ENCODE measurements around the gene GRIN2A. TPM values are rescaled to one million over a fixed set of nuclear protein-coding genes. Genes with fewer than 3 reads are reported as not detected.

The GRIN2A gene
- total and polyA plus RNA-seq, 2 experiments from 2014 or later = not detected

- TF ChIP-seq EZH2phosphoT487 (IDR thresholded peaks at IDR 0.05; ENCODE audit: insufficient read depth, low read depth) = no peak
- TF ChIP-seq EZH2 (IDR thresholded peaks at IDR 0.05; ENCODE audit: insufficient read depth, poor library complexity, severe bottlenecking) = no peak
- H3K79me2 ChIP-seq (ENCODE audit: insufficient read depth) = no peaks in the 10 kb centered on the region
- H3F3A ChIP-seq (ENCODE audit: insufficient read depth) = no peaks in the 10 kb centered on the region
- no peak overlapping the region for H3K27ac ChIP-seq
- H3K9me2 ChIP-seq (ENCODE audit: insufficient read depth) = no peaks in the 10 kb centered on the region
- H3K9me3 ChIP-seq (ENCODE audit: low read depth) = no peaks in the 10 kb centered on the region
- in situ Hi-C loops (cut with MboI) = no loop called here
- no peak overlapping the region for H3K4me3 ChIP-seq
- no peak overlapping the region for H2AFZ ChIP-seq
- H4K20me1 ChIP-seq (ENCODE audit: insufficient read depth) = no peaks in the 10 kb centered on the region
- no peak overlapping the region for H3K4me2 ChIP-seq (ENCODE audit: unreplicated experiment)
- no peaks in the 10 kb centered on the region for H3K4me1 ChIP-seq (ENCODE audit: insufficient read depth)
- 12 to 17% methylated on average over 7 of the region's 7 CpGs for WGBS, 2 experiments (ENCODE audit: low coverage in 1 of 2, low lambda C conversion rate in 2 of 2, missing lambda C conversion rate in 2 of 2)
- no peak for DNase-seq
- no peak overlapping the region for H3K9ac ChIP-seq
- H3K36me3 ChIP-seq (ENCODE audit: low read depth) = no peaks in the 10 kb centered on the region
- no peaks in the 10 kb centered on the region for H3K27me3 ChIP-seq (replicated peaks; ENCODE audit: insufficient read depth)
These were observed 145.3 kb downstream of the GRIN2A start for GRCh38 chr16:10036956-10037355.

- H3K9me3 ChIP-seq (ENCODE audit: low read depth) = no peaks in the 10 kb centered on the region
- no peak overlapping the region for H3K27ac ChIP-seq
- H3F3A ChIP-seq (ENCODE audit: insufficient read depth) = no peaks in the 10 kb centered on the region
- in situ Hi-C loops (cut with MboI) = no loop called here
- H3K9me2 ChIP-seq (ENCODE audit: insufficient read depth) = no peaks in the 10 kb centered on the region
- no peak overlapping the region for H3K4me2 ChIP-seq (ENCODE audit: unreplicated experiment)
- H3K4me3 ChIP-seq = no peak overlapping the region
- H3K79me2 ChIP-seq (ENCODE audit: insufficient read depth) = no peaks in the 10 kb centered on the region
- H3K9ac ChIP-seq = no peak overlapping the region
- DNase-seq = no peak
- no peak overlapping the region for H2AFZ ChIP-seq
- no peaks in the 10 kb centered on the region for H3K4me1 ChIP-seq (ENCODE audit: insufficient read depth)
- 12 to 14% methylated on average over 5 of the region's 5 CpGs for WGBS, 2 experiments (ENCODE audit: low coverage in 1 of 2, low lambda C conversion rate in 2 of 2, missing lambda C conversion rate in 2 of 2)
- H3K36me3 ChIP-seq (ENCODE audit: low read depth) = no peaks in the 10 kb centered on the region
- TF ChIP-seq EZH2 (IDR thresholded peaks at IDR 0.05; ENCODE audit: insufficient read depth, poor library complexity, severe bottlenecking) (no peak), EZH2phosphoT487 (IDR thresholded peaks at IDR 0.05; ENCODE audit: insufficient read depth, low read depth) (no peak)
- H3K27me3 ChIP-seq (replicated peaks; ENCODE audit: insufficient read depth) = no peaks in the 10 kb centered on the region
- no peaks in the 10 kb centered on the region for H4K20me1 ChIP-seq (ENCODE audit: insufficient read depth)
These were observed 148.7 kb downstream of the GRIN2A start for GRCh38 chr16:10033556-10033955.

GRCh38 chr16:10031955-10032354, 150.3 kb downstream of the GRIN2A start:
- WGBS, 2 experiments (ENCODE audit: low coverage in 1 of 2, low lambda C conversion rate in 2 of 2, missing lambda C conversion rate in 2 of 2) = 45 to 57% methylated on average over 4 of the region's 4 CpGs
- no peaks in the 10 kb centered on the region for H3F3A ChIP-seq (ENCODE audit: insufficient read depth)
- H3K27ac ChIP-seq = no peak overlapping the region
- in situ Hi-C loops (cut with MboI) = no loop called here
- H3K9ac ChIP-seq = no peak overlapping the region
- H3K36me3 ChIP-seq (ENCODE audit: low read depth) = no peaks in the 10 kb centered on the region
- TF ChIP-seq EZH2 (IDR thresholded peaks at IDR 0.05; ENCODE audit: insufficient read depth, poor library complexity, severe bottlenecking) (no peak), EZH2phosphoT487 (IDR thresholded peaks at IDR 0.05; ENCODE audit: insufficient read depth, low read depth) (no peak)
- no peaks in the 10 kb centered on the region for H3K27me3 ChIP-seq (replicated peaks; ENCODE audit: insufficient read depth)
- no peaks in the 10 kb centered on the region for H3K9me2 ChIP-seq (ENCODE audit: insufficient read depth)
- H3K4me1 ChIP-seq (ENCODE audit: insufficient read depth) = no peaks in the 10 kb centered on the region
- no peak overlapping the region for H3K4me3 ChIP-seq
- H3K9me3 ChIP-seq (ENCODE audit: low read depth) = no peaks in the 10 kb centered on the region
- no peaks in the 10 kb centered on the region for H3K79me2 ChIP-seq (ENCODE audit: insufficient read depth)
- no peak overlapping the region for H2AFZ ChIP-seq
- no peak overlapping the region for H3K4me2 ChIP-seq (ENCODE audit: unreplicated experiment)
- H4K20me1 ChIP-seq (ENCODE audit: insufficient read depth) = no peaks in the 10 kb centered on the region
- no peak for DNase-seq

GRCh38 chr16:10031473-10031872, 150.8 kb downstream of the GRIN2A start:
- DNase-seq = no peak
- no peaks in the 10 kb centered on the region for H3K79me2 ChIP-seq (ENCODE audit: insufficient read depth)
- no peaks in the 10 kb centered on the region for H3K36me3 ChIP-seq (ENCODE audit: low read depth)
- no peaks in the 10 kb centered on the region for H3K4me1 ChIP-seq (ENCODE audit: insufficient read depth)
- no peak overlapping the region for H3K27ac ChIP-seq
- WGBS, 2 experiments (ENCODE audit: low coverage in 1 of 2, low lambda C conversion rate in 2 of 2, missing lambda C conversion rate in 2 of 2) = 10 to 21% methylated on average over 7 of the region's 7 CpGs
- H3K4me3 ChIP-seq = no peak overlapping the region
- H3K27me3 ChIP-seq (replicated peaks; ENCODE audit: insufficient read depth) = no peaks in the 10 kb centered on the region
- no peaks in the 10 kb centered on the region for H4K20me1 ChIP-seq (ENCODE audit: insufficient read depth)
- H3K9me3 ChIP-seq (ENCODE audit: low read depth) = no peaks in the 10 kb centered on the region
- in situ Hi-C loops (cut with MboI) = no loop called here
- H2AFZ ChIP-seq = no peak overlapping the region
- H3K9me2 ChIP-seq (ENCODE audit: insufficient read depth) = no peaks in the 10 kb centered on the region
- H3K9ac ChIP-seq = no peak overlapping the region
- H3K4me2 ChIP-seq (ENCODE audit: unreplicated experiment) = no peak overlapping the region
- TF ChIP-seq EZH2 (IDR thresholded peaks at IDR 0.05; ENCODE audit: insufficient read depth, poor library complexity, severe bottlenecking) = no peak
- no peak for TF ChIP-seq EZH2phosphoT487 (IDR thresholded peaks at IDR 0.05; ENCODE audit: insufficient read depth, low read depth)
- no peaks in the 10 kb centered on the region for H3F3A ChIP-seq (ENCODE audit: insufficient read depth)

GRCh38 chr16:10028644-10029043, 153.6 kb downstream of the GRIN2A start:
- no peak for TF ChIP-seq EZH2 (IDR thresholded peaks at IDR 0.05; ENCODE audit: insufficient read depth, poor library complexity, severe bottlenecking)
- TF ChIP-seq EZH2phosphoT487 (IDR thresholded peaks at IDR 0.05; ENCODE audit: insufficient read depth, low read depth) = no peak
- H3K9me2 ChIP-seq (ENCODE audit: insufficient read depth) = no peaks in the 10 kb centered on the region
- in situ Hi-C loops (cut with MboI) = no loop called here
- no peak overlapping the region for H3K9ac ChIP-seq
- no peak for DNase-seq
- H3K4me3 ChIP-seq = no peak overlapping the region
- H3K4me1 ChIP-seq (ENCODE audit: insufficient read depth) = no peaks in the 10 kb centered on the region
- H3K79me2 ChIP-seq (ENCODE audit: insufficient read depth) = no peaks in the 10 kb centered on the region
- no peaks in the 10 kb centered on the region for H4K20me1 ChIP-seq (ENCODE audit: insufficient read depth)
- no peaks in the 10 kb centered on the region for H3K36me3 ChIP-seq (ENCODE audit: low read depth)
- no peaks in the 10 kb centered on the region for H3K27me3 ChIP-seq (replicated peaks; ENCODE audit: insufficient read depth)
- no peak overlapping the region for H3K27ac ChIP-seq
- H3K4me2 ChIP-seq (ENCODE audit: unreplicated experiment) = no peak overlapping the region
- H2AFZ ChIP-seq = no peak overlapping the region
- no peaks in the 10 kb centered on the region for H3F3A ChIP-seq (ENCODE audit: insufficient read depth)
- H3K9me3 ChIP-seq (ENCODE audit: low read depth) = no peaks in the 10 kb centered on the region

All from GM23248 (cell line).